PC-3 (cell line): Measurements from ENCODE around the gene DTNB. TPM values are rescaled to one million over a fixed set of nuclear protein-coding genes. Genes with fewer than 3 reads are reported as not detected.
"Not testable (repeated sequence)": the region's sequence is repeated elsewhere in the genome, so short reads cannot be mapped to it uniquely, and the experiment has no call there.

Experiments used
- ATAC-seq: fragments of 200-7000 bp; cut with Tn5 transposase; 2 replicates; pipeline ENCODE4 v1.9.1; 2020; ENCODE audit warnings: mild to moderate bottlenecking, moderate library complexity
- BruUV-seq: library from RNA; stranded (reverse); fragments of 400-500 nt; replicated peaks from 2 replicates; lab custom pipeline; 2021; lab: Mats Ljungman, UMichigan
- CTCF ChIA-PET: fragments of 300-600 bp; sonication (Branson Sonifier 250); formaldehyde crosslinking; loops from one replicate; lab custom pipeline; 2022; ENCODE audit warnings: antibody characterized with exemption; lab: Charles Lee
- POLR2A ChIA-PET: fragments of 300-600 bp; sonication (Branson Sonifier 250); formaldehyde crosslinking; loops from one replicate; lab custom pipeline; 2022; ENCODE audit warnings: antibody characterized with exemption; ENCODE audit not compliant: unreplicated experiment; lab: Charles Lee
- DNase-seq: peaks from one replicate; pipeline ENCODE4 v3.0.0-alpha.2; 2015
- H2AFZ ChIP-seq: fragments of 300-600 bp; sonication (generic); 2 replicates; pipeline ENCODE4 v1.6.0; 2016; ENCODE audit warnings: antibody characterized with exemption, low read length
- H3F3A ChIP-seq: fragments of 300-600 bp; sonication (generic); one replicate; pipeline ENCODE4 v1.6.0; 2017; ENCODE audit warnings: antibody characterized with exemption, low read length, control low read depth, mild to moderate bottlenecking; ENCODE audit not compliant: unreplicated experiment
- H3K27ac ChIP-seq: fragments of 300-600 bp; sonication (generic); 2 replicates; pipeline ENCODE4 v1.5.1; 2016; ENCODE audit warnings: mild to moderate bottlenecking, low read length
- H3K27me3 ChIP-seq: fragments of 300-600 bp; sonication (generic); 2 replicates; pipeline ENCODE4 v1.6.1; 2016; ENCODE audit warnings: low read length, mixed read lengths
- H3K36me3 ChIP-seq: fragments of 300-600 bp; sonication (generic); 2 replicates; pipeline ENCODE4 v1.6.1; 2016; ENCODE audit warnings: low read depth, mixed run types, low read length, mixed read lengths
- H3K4me1 ChIP-seq: fragments of 300-600 bp; sonication (generic); 2 replicates; pipeline ENCODE4 v1.5.1; 2016; ENCODE audit warnings: low read length; ENCODE audit not compliant: insufficient read depth
- H3K4me2 ChIP-seq: fragments of 300-600 bp; sonication (generic); 2 replicates; pipeline ENCODE4 v1.6.0; 2016; ENCODE audit warnings: low read length
- H3K4me3 ChIP-seq: fragments of 300-600 bp; sonication (generic); 2 replicates; pipeline ENCODE4 v1.5.1; 2016; ENCODE audit warnings: mild to moderate bottlenecking, low read length, mixed read lengths
- H3K79me2 ChIP-seq: fragments of 300-600 bp; sonication (generic); 2 replicates; pipeline ENCODE4 v1.6.1; 2017; ENCODE audit warnings: low read length, mixed read lengths
- H3K9ac ChIP-seq: fragments of 300-600 bp; sonication (generic); 2 replicates; pipeline ENCODE4 v1.6.0; 2016; ENCODE audit warnings: mild to moderate bottlenecking, low read length
- H3K9me2 ChIP-seq: fragments of 300-600 bp; sonication (generic); replicated peaks from 2 replicates; pipeline ENCODE4 v1.6.1; 2016; ENCODE audit warnings: mixed run types, low read length, mixed read lengths
- H3K9me3 ChIP-seq: fragments of 300-600 bp; sonication (generic); 2 replicates; pipeline ENCODE4 v1.6.1; 2016; ENCODE audit warnings: low read length, mixed read lengths
- H4K20me1 ChIP-seq: fragments of 300-600 bp; sonication (generic); 2 replicates; pipeline ENCODE4 v1.6.1; 2016; ENCODE audit warnings: low read length, mixed read lengths
- EZH2 ChIP-seq: fragments of 300-600 bp; sonication (generic); IDR thresholded peaks from one replicate; pipeline ENCODE4 v1.6.1; 2017; ENCODE audit warnings: antibody characterized with exemption, mild to moderate bottlenecking, low read length; ENCODE audit not compliant: unreplicated experiment
- EZH2phosphoT487 ChIP-seq: fragments of 300-600 bp; sonication (generic); IDR thresholded peaks from 2 replicates; pipeline ENCODE4 v1.6.1; 2018; ENCODE audit warnings: mild to moderate bottlenecking, antibody characterized with exemption, low read length, borderline replicate concordance
- intact Hi-C: fragments of 100-400 bp; cut with micrococcal nuclease; formaldehyde crosslinking; loops from 2 replicates; pipeline ENCODE4 v1.9.0; 2023
- total RNA-seq: library from RNA; depleted of rRNA; stranded (reverse); fragments of >200 nt; gene quantifications from 2 replicates; pipeline ENCODE4 v1.2.3, GENCODE V29; 2014
- TF ChIP-seq, protein P1 (sequence below): fragments of 300-600 bp; sonication (generic); conservative IDR thresholded peaks from 2 replicates; pipeline ENCODE4 v1.5.1; 2017; ENCODE audit warnings: antibody characterized with exemption, low read depth, mild to moderate bottlenecking, low read length

DTNB gene
- total RNA-seq, 1 experiment from 2014 or later = 23.1 TPM

DNA sequence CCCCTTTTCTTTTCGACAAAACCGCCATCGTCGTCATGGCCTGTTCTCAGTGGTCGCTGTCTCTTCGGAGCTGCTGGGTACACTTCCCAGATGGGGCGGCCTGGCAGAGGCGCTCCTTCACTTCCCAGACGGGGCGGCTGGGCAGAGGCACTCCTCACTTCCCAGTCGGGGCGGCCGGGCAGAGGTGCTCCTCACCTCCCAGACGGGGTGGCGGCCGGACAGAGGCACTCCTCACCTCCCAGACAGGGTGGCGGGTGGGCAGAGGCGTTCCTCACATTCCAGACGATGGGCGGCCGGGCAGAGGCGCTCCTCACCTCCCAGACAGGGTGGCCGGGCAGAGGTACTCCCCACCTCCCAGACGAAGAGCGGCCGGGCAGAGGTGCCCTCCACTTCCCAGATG is 138.9 kb downstream of the DTNB start:
- no peak for DNase-seq
- Histone ChIP-seq H4K20me1 (no peaks in the 10 kb centered on the region), H3K27ac (no peak overlapping the region), H3K4me2 (no peak overlapping the region), H3K9ac (no peak overlapping the region), H3K4me3 (no peak overlapping the region), H3K27me3 (no peaks in the 10 kb centered on the region), H3K79me2 (no peaks in the 10 kb centered on the region), H3K9me3 (no peaks in the 10 kb centered on the region), H3K36me3 (no peaks in the 10 kb centered on the region), H3K4me1 (no peaks in the 10 kb centered on the region), H2AFZ (no peak overlapping the region), H3K9me2 (no peaks in the 10 kb centered on the region), H3F3A (no peaks in the 10 kb centered on the region)
- BruUV-seq = no TSS peak
- POLR2A ChIA-PET = no interaction called here
- CTCF ChIA-PET = no interaction called here
- TF ChIP-seq EZH2 = no peak
- TF ChIP-seq, protein P1, sequence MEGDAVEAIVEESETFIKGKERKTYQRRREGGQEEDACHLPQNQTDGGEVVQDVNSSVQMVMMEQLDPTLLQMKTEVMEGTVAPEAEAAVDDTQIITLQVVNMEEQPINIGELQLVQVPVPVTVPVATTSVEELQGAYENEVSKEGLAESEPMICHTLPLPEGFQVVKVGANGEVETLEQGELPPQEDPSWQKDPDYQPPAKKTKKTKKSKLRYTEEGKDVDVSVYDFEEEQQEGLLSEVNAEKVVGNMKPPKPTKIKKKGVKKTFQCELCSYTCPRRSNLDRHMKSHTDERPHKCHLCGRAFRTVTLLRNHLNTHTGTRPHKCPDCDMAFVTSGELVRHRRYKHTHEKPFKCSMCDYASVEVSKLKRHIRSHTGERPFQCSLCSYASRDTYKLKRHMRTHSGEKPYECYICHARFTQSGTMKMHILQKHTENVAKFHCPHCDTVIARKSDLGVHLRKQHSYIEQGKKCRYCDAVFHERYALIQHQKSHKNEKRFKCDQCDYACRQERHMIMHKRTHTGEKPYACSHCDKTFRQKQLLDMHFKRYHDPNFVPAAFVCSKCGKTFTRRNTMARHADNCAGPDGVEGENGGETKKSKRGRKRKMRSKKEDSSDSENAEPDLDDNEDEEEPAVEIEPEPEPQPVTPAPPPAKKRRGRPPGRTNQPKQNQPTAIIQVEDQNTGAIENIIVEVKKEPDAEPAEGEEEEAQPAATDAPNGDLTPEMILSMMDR = no peak
- no peak for TF ChIP-seq EZH2phosphoT487
- intact Hi-C loops = no loop called here
- no peak for ATAC-seq

DNA sequence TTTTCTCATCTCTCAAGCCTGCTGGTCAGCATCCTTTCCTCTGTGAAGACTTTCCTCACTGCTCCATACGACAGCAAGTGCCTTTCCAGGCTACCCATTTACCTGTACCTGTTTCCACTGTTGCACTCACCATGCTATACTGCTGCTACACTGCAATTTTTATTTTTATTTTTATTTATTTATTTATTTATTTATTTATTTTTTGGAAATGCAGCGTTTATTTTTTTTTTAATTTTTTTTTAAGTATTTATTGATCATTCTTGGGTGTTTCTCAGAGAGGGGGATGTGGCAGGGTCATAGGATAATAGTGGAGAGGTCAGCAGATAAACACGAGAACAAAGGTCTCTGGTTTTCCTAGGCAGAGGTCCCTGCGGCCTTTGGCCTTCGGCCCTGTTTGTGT is 139.6 kb downstream of the DTNB start:
- H3K9ac ChIP-seq, DNase-seq, H3K36me3 ChIP-seq, intact Hi-C loops, H3K4me2 ChIP-seq, H3K27ac ChIP-seq, POLR2A ChIA-PET, H4K20me1 ChIP-seq, H3K9me2 ChIP-seq, H2AFZ ChIP-seq, H3K4me1 ChIP-seq, H3K9me3 ChIP-seq, BruUV-seq, ATAC-seq, H3K27me3 ChIP-seq, H3K79me2 ChIP-seq, H3F3A ChIP-seq, CTCF ChIA-PET, H3K4me3 ChIP-seq: not testable (repeated sequence)

DNA sequence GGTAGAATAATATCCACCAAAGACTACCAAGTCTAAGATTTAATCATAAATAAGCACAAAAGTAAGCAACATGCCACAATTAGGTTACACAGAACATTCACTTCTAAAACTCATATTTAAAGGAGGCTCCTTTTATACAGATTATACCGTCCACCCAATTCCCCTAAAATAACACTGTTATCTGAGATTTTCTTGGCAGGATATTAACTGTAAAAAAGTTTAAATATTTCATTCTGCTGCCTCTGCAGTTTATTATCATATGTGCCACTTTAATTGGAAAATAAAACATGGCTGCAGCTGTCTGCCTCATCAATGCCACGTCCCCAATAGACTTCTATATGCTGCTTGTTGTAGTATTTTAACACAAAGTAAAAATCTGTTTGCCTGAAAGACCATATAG is 140.9 kb downstream of the DTNB start:
- DNase-seq = no peak
- Histone ChIP-seq H3K36me3 (no peaks in the 10 kb centered on the region), H3K4me1 (peaks cover 12% of the 10 kb centered on the region), H3K79me2 (no peaks in the 10 kb centered on the region), H3K27me3 (no peaks in the 10 kb centered on the region), H4K20me1 (no peaks in the 10 kb centered on the region), H3K4me2 (no peak overlapping the region), H3K4me3 (no peak overlapping the region), H3K27ac (no peak overlapping the region), H3K9me3 (no peaks in the 10 kb centered on the region), H3K9me2 (no peaks in the 10 kb centered on the region), H3K9ac (no peak overlapping the region), H2AFZ (no peak overlapping the region), H3F3A (no peaks in the 10 kb centered on the region)
- ChIA-PET POLR2A (no interaction called here), CTCF (no interaction called here)
- TF ChIP-seq EZH2 (no peak), EZH2phosphoT487 (no peak)
- TF ChIP-seq, protein P1 = no peak
- ATAC-seq = no peak
- no TSS peak for BruUV-seq
- intact Hi-C loops = no loop called here
